Small intestine (tissue), 16 donors: ENCODE data around the gene LPAR1. TPM values are rescaled to one million over a fixed set of nuclear protein-coding genes. Genes with fewer than 3 reads are reported as not detected.
A peak's percentile ranks its signal among the peaks of the same experiment; 100 is the strongest.

Source experiments
- DNase-seq, 2 donors: peaks; one replicate each; pipeline versions ENCODE4 v3.0.0 to v3.0.0-alpha.2; 2013
- FAIRE-seq: peaks from 2 replicates; lab custom pipeline; 2012; peaks lifted over from hg19 to GRCh38; lab: Jason Lieb, UNC
- H3K27ac ChIP-seq, 3 donors: one replicate each; pipeline ENCODE4 v1.5.1; 2013; ENCODE audit warnings: low read length in 2 of 3, mild to moderate bottlenecking in 2 of 3, control low read depth in 1 of 3, inconsistent platforms in 1 of 3, low read depth in 1 of 3, moderate library complexity in 1 of 3
- H3K27me3 ChIP-seq, 3 donors: one replicate each; pipeline ENCODE4 v1.6.1; 2013; ENCODE audit warnings: low read length in 3 of 3, inconsistent platforms in 1 of 3; ENCODE audit not compliant: control insufficient read depth in 3 of 3, insufficient read depth in 3 of 3
- H3K36me3 ChIP-seq, 3 donors: one replicate each; pipeline ENCODE4 v1.6.1; 2013; ENCODE audit warnings: low read length in 3 of 3, inconsistent platforms in 1 of 3, low read depth in 1 of 3, mild to moderate bottlenecking in 1 of 3, moderate library complexity in 1 of 3; ENCODE audit not compliant: control insufficient read depth in 3 of 3, insufficient read depth in 2 of 3
- H3K4me1 ChIP-seq, 3 donors: one replicate each; pipeline ENCODE4 v1.6.1; 2013; ENCODE audit warnings: low read length in 2 of 3, inconsistent platforms in 1 of 3, low read depth in 1 of 3, mild to moderate bottlenecking in 1 of 3, moderate library complexity in 1 of 3; ENCODE audit not compliant: control insufficient read depth in 3 of 3, insufficient read depth in 2 of 3
- H3K4me3 ChIP-seq, 3 donors: one replicate each; pipeline ENCODE4 v1.5.1; 2013; ENCODE audit warnings: low read length in 3 of 3, control low read depth in 1 of 3, inconsistent platforms in 1 of 3, low read depth in 1 of 3, mild to moderate bottlenecking in 1 of 3, moderate library complexity in 1 of 3
- H3K9me3 ChIP-seq, 2 donors: one replicate each; pipeline ENCODE4 v1.6.1; 2013; ENCODE audit warnings: low read depth in 1 of 2, low read length in 1 of 2; ENCODE audit not compliant: control insufficient read depth in 2 of 2, insufficient read depth in 1 of 2
- WGBS, 3 donors: extraction: QIAGEN DNeasy Blood & Tissue Kit; methylation state at CpG; one replicate each; pipeline ENCODE4 v1.1.7; 2013; 5-methylcytosine and 5-hydroxymethylcytosine counted together
- long read RNA-seq, 10 donors: transcript quantifications; one replicate each; lab custom pipeline, GENCODE V29; 2026
- polyA plus RNA-seq, 4 donors: library from polyadenylated mRNA; stranded (reverse) in 3 of 4; unstranded in 1 of 4; fragments of 200-250 nt in 3 of 4; fragments of 120-200 nt in 1 of 4; gene quantifications; one replicate each; pipeline versions ENCODE4 v1.2.1 to v1.2.3, GENCODE V29; 2013
- donor health status: healthy with polysubstance abuse.
- donor health status: control.
- donor health status: control.
- donor health status: Bipolar disorder and iron deficiency.
- donor health status: healthy.

The LPAR1 gene
- 10 to 100 TPM in 2 of 4 donors, 1 to 10 TPM in 2; 7.4 to 15.7 (median 11.4) TPM for polyA plus RNA-seq
- long read RNA-seq, donor 1, partial matches to known transcripts, result 0 of 1 reads
- long read RNA-seq, donor 1, other reads (novel, unspliced or antisense), result 0 of 1 reads
- long read RNA-seq, donor 2, result 0 reads
- long read RNA-seq, donor 3, result 0 reads
- long read RNA-seq, donor 4, result 0 reads
- long read RNA-seq, donor 5, result 0 reads
- long read RNA-seq, donor 6, result 0 reads
- long read RNA-seq, donor 7, result 0 reads
- long read RNA-seq, donor 8, result 0 reads
- long read RNA-seq, donor 9, result 0 reads
- long read RNA-seq, donor 10, partial matches to known transcripts, result 0 of 2 reads
- long read RNA-seq, donor 10, other reads (novel, unspliced or antisense), result 0 of 2 reads

- WGBS, 3 donors, result 2% methylated on average over 49 to 72 of the region's 72 CpGs
- peaks cover 0 to 14% (median 0%) of the 10 kb centered on the region in 3 donors for H3K4me1 ChIP-seq
- DNase-seq (peak; percentile 50 to 77), FAIRE-seq (no peak)
- peaks cover 0 to 3% (median 0%) of the 10 kb centered on the region in 3 donors for H3K36me3 ChIP-seq
- H3K9me3 ChIP-seq, result no peaks in the 10 kb centered on the region
- H3K27me3 ChIP-seq, result peaks cover 0 to 3% (median 0%) of the 10 kb centered on the region in 3 donors
- peak within 1 kb of the TSS; percentile 84 to 92 (median 92) for H3K27ac ChIP-seq
- peak within 1 kb of the TSS; percentile 70 to 98 (median 81) for H3K4me3 ChIP-seq
These were observed at the start of gene LPAR1 for GRCh38 chr9:111038331-111039230. Gene LPAR1 (minus strand): TSS chr9:111038470. CDS start chr9:110972117, 66,353 bp downstream.

- no peaks in the 10 kb centered on the region for H3K36me3 ChIP-seq
- FAIRE-seq (no peak), DNase-seq (no peak)
- no peak overlapping the region for H3K27ac ChIP-seq
- no peaks in the 10 kb centered on the region for H3K9me3 ChIP-seq
- 68 to 74% (median 73%) methylated on average over 1 of the region's 1 CpG for WGBS, 3 donors
- no peaks in the 10 kb centered on the region for H3K4me1 ChIP-seq
- H3K4me3 ChIP-seq, result no peak overlapping the region
- no peaks in the 10 kb centered on the region for H3K27me3 ChIP-seq
These were observed 40.2 kb upstream of the LPAR1 start for GRCh38 chr9:111078391-111079038.

- H3K27me3 ChIP-seq, result no peaks in the 10 kb centered on the region
- H3K36me3 ChIP-seq, result no peaks in the 10 kb centered on the region
- no peaks in the 10 kb centered on the region for H3K9me3 ChIP-seq
- 56 to 75% (median 71%) methylated on average over 3 of the region's 3 CpGs for WGBS, 3 donors
- DNase-seq (no peak), FAIRE-seq (no peak)
- no peak overlapping the region for H3K27ac ChIP-seq
- H3K4me1 ChIP-seq, result no peaks in the 10 kb centered on the region
- H3K4me3 ChIP-seq, result no peak overlapping the region
These were observed 38.2 kb upstream of the LPAR1 start for GRCh38 chr9:111076519-111076918.

GRCh38 chr9:111076042-111076441 lies 37.8 kb upstream of the LPAR1 start:
- no peaks in the 10 kb centered on the region for H3K36me3 ChIP-seq
- 83 to 86% (median 84%) methylated on average over 6 of the region's 6 CpGs for WGBS, 3 donors
- no peaks in the 10 kb centered on the region for H3K9me3 ChIP-seq
- DNase-seq, result no peak
- no peak overlapping the region for H3K27ac ChIP-seq
- FAIRE-seq, result no peak
- no peaks in the 10 kb centered on the region for H3K4me1 ChIP-seq
- H3K27me3 ChIP-seq, result no peaks in the 10 kb centered on the region
- H3K4me3 ChIP-seq, result no peak overlapping the region

GRCh38 chr9:111074395-111074794 lies 36.1 kb upstream of the LPAR1 start:
- no peaks in the 10 kb centered on the region for H3K36me3 ChIP-seq
- H3K4me1 ChIP-seq, result no peaks in the 10 kb centered on the region
- H3K4me3 ChIP-seq, result no peak overlapping the region
- FAIRE-seq (no peak), DNase-seq (no peak)
- 78 to 81% (median 80%) methylated on average over 3 of the region's 3 CpGs for WGBS, 3 donors
- H3K9me3 ChIP-seq, result no peaks in the 10 kb centered on the region
- no peak overlapping the region for H3K27ac ChIP-seq
- no peaks in the 10 kb centered on the region for H3K27me3 ChIP-seq

- FAIRE-seq, result no peak
- 72 to 89% (median 74%) methylated on average over 2 of the region's 2 CpGs for WGBS, 3 donors
- no peaks in the 10 kb centered on the region for H3K9me3 ChIP-seq
- H3K4me1 ChIP-seq, result no peaks in the 10 kb centered on the region
- H3K27ac ChIP-seq, result no peak overlapping the region
- no peaks in the 10 kb centered on the region for H3K36me3 ChIP-seq
- no peaks in the 10 kb centered on the region for H3K27me3 ChIP-seq
- DNase-seq, result no peak
- H3K4me3 ChIP-seq, result no peak overlapping the region
These were observed 30.9 kb upstream of the LPAR1 start for GRCh38 chr9:111069183-111069582.

DNA sequence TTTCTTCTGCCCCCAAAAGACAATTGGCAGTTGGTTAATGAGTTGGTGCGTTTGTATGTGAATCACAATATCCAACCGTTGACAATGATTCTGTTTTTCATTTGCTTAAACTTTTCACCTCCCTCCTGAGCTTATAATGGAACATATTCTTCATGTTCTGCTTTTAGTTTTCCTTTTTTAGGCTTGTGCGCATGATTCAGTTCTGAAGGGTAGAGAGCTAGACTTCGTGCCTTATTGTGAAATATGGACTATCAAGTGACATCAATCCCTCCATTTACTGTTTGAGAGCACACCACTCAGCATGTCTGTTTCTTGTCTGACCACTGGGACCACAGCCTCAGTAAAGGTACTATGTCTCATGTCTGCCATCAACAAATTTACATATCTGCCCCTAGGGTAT lies 30.5 kb upstream of the LPAR1 start:
- Histone ChIP-seq H3K9me3 (no peaks in the 10 kb centered on the region), H3K27ac (no peak overlapping the region), H3K36me3 (no peaks in the 10 kb centered on the region), H3K4me1 (no peaks in the 10 kb centered on the region), H3K27me3 (no peaks in the 10 kb centered on the region), H3K4me3 (no peak overlapping the region)
- FAIRE-seq, result no peak
- 82 to 89% (median 82%) methylated on average over 4 of the region's 4 CpGs for WGBS, 3 donors
- no peak for DNase-seq

DNA sequence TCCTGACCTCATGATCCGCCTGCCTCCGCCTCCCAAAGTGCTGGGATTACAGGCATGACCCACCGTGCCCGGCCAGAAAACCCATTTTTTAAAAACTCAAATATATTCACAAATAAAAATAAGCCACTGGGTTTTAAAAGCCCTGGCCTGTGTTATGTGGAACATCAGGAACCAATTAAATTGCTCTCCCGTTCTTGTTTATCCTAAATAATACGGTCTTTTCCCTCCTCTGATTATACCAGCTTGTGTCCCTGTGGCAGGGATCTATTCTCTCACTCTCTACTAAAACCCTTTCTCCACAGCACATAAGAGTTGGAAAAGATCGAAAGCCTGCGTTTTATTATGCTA lies 30.1 kb upstream of the LPAR1 start:
- Histone ChIP-seq H3K4me1 (no peaks in the 10 kb centered on the region), H3K9me3 (no peaks in the 10 kb centered on the region), H3K36me3 (no peaks in the 10 kb centered on the region), H3K4me3 (no peak overlapping the region), H3K27me3 (no peaks in the 10 kb centered on the region), H3K27ac (no peak overlapping the region)
- FAIRE-seq, result no peak
- 91 to 96% (median 93%) methylated on average over 8 of the region's 8 CpGs for WGBS, 3 donors
- no peak for DNase-seq
